ENCODE results near the gene UBE2Z. TPM values are rescaled to one million over a fixed set of nuclear protein-coding genes. Genes with fewer than 3 reads are reported as not detected.

The UBE2Z gene
- total RNA-seq, 1 donor from 2014 or later, result 72.1 TPM

- Mint-ChIP-seq H3K36me3 (peaks cover 9% of the 10 kb centered on the region), H3K9me3 (no peaks in the 10 kb centered on the region), H3K4me3 (peak overlapping the region; percentile 96), H3K27me3 (peaks cover 3% of the 10 kb centered on the region), H3K27ac (peak overlapping the region; percentile 99), H3K4me1 (ENCODE audit: unreplicated experiment) (peaks cover 18% of the 10 kb centered on the region)
- no peak for DNase-seq (ENCODE audit: extremely low spot score, unreplicated experiment)
- no peak for TF ChIP-seq CTCF (conservative IDR thresholded peaks at IDR 0.05)
Measured at GRCh38 chr17:48893646-48894508, 14.3 kb upstream of the UBE2Z start.

DNA sequence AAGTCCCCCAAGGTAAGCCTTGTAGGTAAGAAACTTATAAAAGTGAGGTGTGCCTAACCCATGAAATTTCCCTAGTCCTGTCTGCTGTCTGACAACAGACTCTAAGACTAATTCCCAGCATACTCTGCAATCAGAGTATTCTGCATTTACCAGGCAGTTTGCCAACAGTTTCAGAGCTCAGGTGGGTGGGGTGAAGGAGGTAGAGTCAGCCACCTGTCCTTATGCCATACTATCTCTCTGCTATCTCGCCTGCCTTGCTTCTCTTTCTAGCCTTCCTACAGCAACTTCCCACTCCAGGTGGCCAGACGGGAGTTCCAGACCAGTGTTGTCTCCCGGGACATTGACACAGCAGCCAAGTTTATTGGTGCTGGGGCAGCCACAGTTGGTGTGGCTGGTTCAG, 13.3 kb upstream of the UBE2Z start:
- no peak for TF ChIP-seq CTCF (conservative IDR thresholded peaks at IDR 0.05)
- H3K9me3 Mint-ChIP-seq, result no peaks in the 10 kb centered on the region
- peak overlapping the region; percentile 59 for H3K4me3 Mint-ChIP-seq
- H3K27me3 Mint-ChIP-seq, result peaks cover 3% of the 10 kb centered on the region
- H3K4me1 Mint-ChIP-seq (ENCODE audit: unreplicated experiment), result peaks cover 18% of the 10 kb centered on the region
- peaks cover 9% of the 10 kb centered on the region for H3K36me3 Mint-ChIP-seq
- H3K27ac Mint-ChIP-seq, result no peak overlapping the region
- no peak for DNase-seq (ENCODE audit: extremely low spot score, unreplicated experiment)

DNA sequence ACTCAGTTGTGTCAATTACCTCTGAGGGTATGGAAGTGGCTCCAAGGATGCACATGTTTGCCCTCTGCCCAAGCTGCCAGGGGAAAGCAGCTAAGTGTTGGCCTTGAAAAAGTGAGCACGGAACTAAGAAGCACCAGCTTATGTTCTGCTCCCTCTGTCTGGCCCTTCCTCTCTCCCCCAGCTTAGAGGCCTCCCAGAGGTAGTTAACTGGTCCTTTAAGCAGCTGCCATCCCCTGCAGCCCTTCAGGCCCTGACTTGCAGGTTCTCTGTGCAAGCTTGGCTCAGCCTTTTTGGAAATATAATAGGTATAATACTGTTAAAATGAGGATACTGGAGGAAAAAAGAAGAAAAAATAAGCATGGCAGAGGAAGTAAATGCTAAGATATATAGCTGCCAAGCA, 7.0 kb upstream of the UBE2Z start:
- no peak for DNase-seq (ENCODE audit: extremely low spot score, unreplicated experiment)

GRCh38 chr17:48903401-48903800, 4.8 kb upstream of the UBE2Z start:
- Mint-ChIP-seq H3K27me3 (no peaks in the 10 kb centered on the region), H3K9me3 (no peaks in the 10 kb centered on the region), H3K4me1 (ENCODE audit: unreplicated experiment) (peaks cover 6% of the 10 kb centered on the region), H3K27ac (no peak overlapping the region), H3K4me3 (no peak overlapping the region), H3K36me3 (no peaks in the 10 kb centered on the region)
- DNase-seq (ENCODE audit: extremely low spot score, unreplicated experiment), result no peak
- TF ChIP-seq CTCF (conservative IDR thresholded peaks at IDR 0.05), result no peak

More for the DNA sequence above, 7.0 kb upstream of the UBE2Z start:
- no peak overlapping the region for H3K27ac Mint-ChIP-seq
- TF ChIP-seq CTCF (conservative IDR thresholded peaks at IDR 0.05), result no peak
- H3K27me3 Mint-ChIP-seq, result no peaks in the 10 kb centered on the region
- no peak overlapping the region for H3K4me3 Mint-ChIP-seq
- H3K36me3 Mint-ChIP-seq, result peaks cover 4% of the 10 kb centered on the region
- no peaks in the 10 kb centered on the region for H3K4me1 Mint-ChIP-seq (ENCODE audit: unreplicated experiment)
- no peaks in the 10 kb centered on the region for H3K9me3 Mint-ChIP-seq

- Mint-ChIP-seq H3K27ac (no peak overlapping the region), H3K27me3 (no peaks in the 10 kb centered on the region), H3K4me1 (ENCODE audit: unreplicated experiment) (peaks cover 12% of the 10 kb centered on the region), H3K36me3 (no peaks in the 10 kb centered on the region), H3K4me3 (no peak overlapping the region), H3K9me3 (no peaks in the 10 kb centered on the region)
- no peak for DNase-seq (ENCODE audit: extremely low spot score, unreplicated experiment)
- TF ChIP-seq CTCF (conservative IDR thresholded peaks at IDR 0.05), result no peak
Measured at GRCh38 chr17:48904428-48904827, 3.8 kb upstream of the UBE2Z start.
